Astrocyte of the cerebellum (primary cell): ENCODE results near the gene POLR2H.

Experiments
- DNase-seq: peaks from one replicate; pipeline ENCODE4 v3.0.0-alpha.2; 2011; ENCODE audit warnings: low read depth
- H3K4me3 ChIP-seq: 2 replicates; pipeline ENCODE4 v1.5.1; 2011; ENCODE audit warnings: mild to moderate bottlenecking, low read depth, low read length, moderate library complexity
- in situ Hi-C: cut with HindIII; loops from 2 replicates; pipeline ENCODE4 v1.10.0; 2017; ENCODE audit warnings: low sequenced_read_pairs
- TF ChIP-seq, protein P1 (sequence below): IDR thresholded peaks from 2 replicates; pipeline ENCODE4 v1.5.1; 2012; ENCODE audit warnings: low read length, low read depth, moderate library complexity, mild to moderate bottlenecking; ENCODE audit errors: missing control alignments

Gene POLR2H

DNA sequence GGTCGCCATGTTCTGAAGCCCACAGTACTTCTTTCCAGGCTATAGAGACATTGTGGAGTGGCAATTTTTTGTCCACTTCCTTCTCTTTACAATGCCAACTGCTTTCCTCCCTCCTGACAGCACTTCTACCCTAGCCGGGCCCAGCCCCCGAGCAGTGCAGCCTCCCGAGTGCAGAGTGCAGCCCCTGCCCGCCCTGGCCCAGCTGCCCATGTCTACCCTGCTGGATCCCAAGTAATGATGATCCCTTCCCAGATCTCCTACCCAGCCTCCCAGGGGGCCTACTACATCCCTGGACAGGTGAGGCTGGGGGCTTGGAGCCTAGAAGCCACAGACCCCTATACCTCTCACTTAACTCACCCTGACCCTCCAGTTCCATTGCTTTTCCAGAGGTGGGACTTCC, 44.3 kb upstream of the POLR2H start:
- TF ChIP-seq, protein P1, sequence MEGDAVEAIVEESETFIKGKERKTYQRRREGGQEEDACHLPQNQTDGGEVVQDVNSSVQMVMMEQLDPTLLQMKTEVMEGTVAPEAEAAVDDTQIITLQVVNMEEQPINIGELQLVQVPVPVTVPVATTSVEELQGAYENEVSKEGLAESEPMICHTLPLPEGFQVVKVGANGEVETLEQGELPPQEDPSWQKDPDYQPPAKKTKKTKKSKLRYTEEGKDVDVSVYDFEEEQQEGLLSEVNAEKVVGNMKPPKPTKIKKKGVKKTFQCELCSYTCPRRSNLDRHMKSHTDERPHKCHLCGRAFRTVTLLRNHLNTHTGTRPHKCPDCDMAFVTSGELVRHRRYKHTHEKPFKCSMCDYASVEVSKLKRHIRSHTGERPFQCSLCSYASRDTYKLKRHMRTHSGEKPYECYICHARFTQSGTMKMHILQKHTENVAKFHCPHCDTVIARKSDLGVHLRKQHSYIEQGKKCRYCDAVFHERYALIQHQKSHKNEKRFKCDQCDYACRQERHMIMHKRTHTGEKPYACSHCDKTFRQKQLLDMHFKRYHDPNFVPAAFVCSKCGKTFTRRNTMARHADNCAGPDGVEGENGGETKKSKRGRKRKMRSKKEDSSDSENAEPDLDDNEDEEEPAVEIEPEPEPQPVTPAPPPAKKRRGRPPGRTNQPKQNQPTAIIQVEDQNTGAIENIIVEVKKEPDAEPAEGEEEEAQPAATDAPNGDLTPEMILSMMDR, result no peak
- DNase-seq, result no peak
- H3K4me3 ChIP-seq, result peak overlapping the region; percentile 93
- in situ Hi-C loops, result no loop called here

- H3K4me3 ChIP-seq, result no peak overlapping the region
- in situ Hi-C loops, result no loop called here
- DNase-seq, result peak; percentile 94
- TF ChIP-seq, protein P1, result no peak
Measured at GRCh38 chr3:184320104-184320445, 41.4 kb upstream of the POLR2H start.

DNA sequence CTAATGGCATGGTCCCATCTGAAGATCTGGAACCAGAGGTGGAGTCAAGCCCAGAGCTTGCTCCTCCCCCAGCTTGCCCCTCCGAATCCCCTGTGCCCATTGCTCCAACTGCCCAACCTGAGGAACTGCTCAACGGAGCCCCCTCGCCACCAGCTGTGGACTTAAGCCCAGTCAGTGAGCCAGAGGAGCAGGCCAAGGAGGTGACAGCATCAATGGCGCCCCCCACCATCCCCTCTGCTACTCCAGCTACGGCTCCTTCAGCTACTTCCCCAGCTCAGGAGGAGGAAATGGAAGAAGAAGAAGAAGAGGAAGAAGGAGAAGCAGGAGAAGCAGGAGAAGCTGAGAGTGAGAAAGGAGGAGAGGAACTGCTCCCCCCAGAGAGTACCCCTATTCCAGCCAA, 39.8 kb upstream of the POLR2H start:
- DNase-seq, result no peak
- in situ Hi-C loops, result no loop called here
- TF ChIP-seq, protein P1, result no peak
- H3K4me3 ChIP-seq, result no peak overlapping the region

DNA sequence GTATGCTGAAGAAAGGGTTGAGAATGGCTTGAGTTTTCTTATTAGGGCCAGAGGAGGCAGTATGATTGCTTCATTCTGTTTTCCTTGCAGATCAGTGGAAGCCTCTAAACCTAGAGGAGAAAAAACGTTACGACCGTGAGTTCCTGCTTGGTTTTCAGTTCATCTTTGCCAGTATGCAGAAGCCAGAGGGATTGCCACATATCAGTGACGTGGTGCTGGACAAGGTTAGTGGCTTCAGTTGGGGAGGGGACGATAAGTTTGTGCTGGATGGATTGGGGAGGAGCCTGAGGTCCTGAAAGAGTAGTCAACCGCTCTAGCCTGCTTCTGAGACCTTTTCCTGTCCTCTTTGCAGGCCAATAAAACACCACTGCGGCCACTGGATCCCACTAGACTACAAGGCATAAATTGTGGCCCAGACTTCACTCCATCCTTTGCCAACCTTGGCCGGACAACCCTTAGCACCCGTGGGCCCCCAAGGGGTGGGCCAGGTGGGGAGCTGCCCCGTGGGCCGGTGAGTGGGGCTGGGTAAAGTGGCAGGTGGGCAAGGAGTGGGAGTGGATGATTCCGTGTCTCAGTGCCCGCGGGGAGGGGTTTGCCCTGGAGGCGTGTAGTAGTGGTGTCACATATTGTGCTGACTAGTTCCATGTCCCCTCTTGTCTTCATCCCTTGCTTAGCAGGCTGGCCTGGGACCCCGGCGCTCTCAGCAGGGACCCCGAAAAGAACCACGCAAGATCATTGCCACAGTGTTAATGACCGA, 38.6 kb upstream of the POLR2H start:
- TF ChIP-seq, protein P1, result no peak
- no peak overlapping the region for H3K4me3 ChIP-seq
- in situ Hi-C loops, result no loop called here
- DNase-seq, result no peak

DNA sequence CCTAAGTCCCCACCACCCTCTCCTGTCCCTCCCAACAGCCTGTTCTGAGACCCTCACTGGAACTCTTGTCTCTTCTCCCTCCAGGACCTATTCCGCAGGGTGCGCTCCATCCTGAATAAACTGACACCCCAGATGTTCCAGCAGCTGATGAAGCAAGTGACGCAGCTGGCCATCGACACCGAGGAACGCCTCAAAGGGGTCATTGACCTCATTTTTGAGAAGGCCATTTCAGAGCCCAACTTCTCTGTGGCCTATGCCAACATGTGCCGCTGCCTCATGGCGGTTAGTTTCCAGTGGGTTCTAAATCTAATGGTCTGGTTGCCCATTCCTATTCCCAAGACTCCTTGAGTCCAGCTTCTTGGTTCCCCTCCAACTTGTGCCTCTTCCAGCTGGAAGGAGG, 37.8 kb upstream of the POLR2H start:
- TF ChIP-seq, protein P1, result no peak
- H3K4me3 ChIP-seq, result no peak overlapping the region
- in situ Hi-C loops, result no loop called here
- no peak for DNase-seq

GRCh38 chr3:184325269-184325668, 36.2 kb upstream of the POLR2H start:
- in situ Hi-C loops, result no loop called here
- DNase-seq, result no peak
- TF ChIP-seq, protein P1, result no peak
- H3K4me3 ChIP-seq, result no peak overlapping the region
